Measurements from ENCODE around the gene SALL2.

The SALL2 gene

DNA sequence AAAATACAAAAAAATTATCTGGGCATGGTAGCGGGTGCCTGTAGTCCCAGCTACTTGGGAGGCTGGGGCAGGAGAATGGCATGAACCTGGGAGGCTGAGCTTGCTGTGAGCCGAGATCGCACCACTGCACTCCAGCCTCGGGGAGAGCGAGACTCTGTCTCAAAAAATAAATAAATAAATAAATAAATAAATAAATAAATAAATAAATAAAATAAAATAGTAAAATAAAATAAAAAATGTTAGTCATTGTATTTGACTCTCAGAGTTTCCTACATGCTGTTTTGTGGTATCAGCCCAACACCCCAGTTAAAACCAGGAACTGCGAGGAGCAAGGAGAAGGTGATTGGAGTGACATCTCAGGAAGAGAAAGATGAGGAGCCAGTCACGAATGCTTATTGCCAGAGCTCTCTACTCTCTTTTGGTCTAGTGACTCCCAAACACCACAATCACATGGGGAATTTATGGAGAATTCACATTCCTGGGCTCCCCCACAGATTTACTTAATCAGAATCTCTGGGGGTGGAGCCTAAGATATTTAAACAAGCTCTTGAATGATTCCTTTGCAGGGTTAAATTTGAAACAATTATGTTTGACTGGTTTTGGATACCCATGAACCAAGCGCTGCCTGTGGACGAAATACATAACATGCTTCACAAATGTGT, 15.4 kb upstream of the SALL2 start:
- no peak overlapping the region for H3K56ac ChIP-seq (ENCODE audit: low read length)
- no peak overlapping the region for H3K4me3 ChIP-seq (ENCODE audit: low read length)
- no CpG with 5 or more reads among the region's 9 CpGs for WGBS (ENCODE audit: extremely low coverage, insufficient coverage, low lambda C conversion rate)
- H4K8ac ChIP-seq (ENCODE audit: low read depth, low read length) = no peak overlapping the region
- no peak overlapping the region for H3K4me2 ChIP-seq (ENCODE audit: low read length)
- H2BK5ac ChIP-seq (ENCODE audit: low read length) = no peak overlapping the region
- H3K23ac ChIP-seq (ENCODE audit: low read length) = no peak overlapping the region
- H2BK120ac ChIP-seq (ENCODE audit: low read depth, low read length) = no peak overlapping the region
- H3K27ac ChIP-seq (ENCODE audit: low read depth, low read length) = no peak overlapping the region
- no peak overlapping the region for H3K4ac ChIP-seq (ENCODE audit: low read depth, low read length)
- H3K79me2 ChIP-seq (ENCODE audit: control insufficient read depth, insufficient read depth, low read length) = no peaks in the 10 kb centered on the region
- H3K79me1 ChIP-seq (ENCODE audit: low read length) = no peaks in the 10 kb centered on the region
- H3K4me1 ChIP-seq (ENCODE audit: control insufficient read depth, low read depth, low read length) = peaks cover 8% of the 10 kb centered on the region
- H3K36me3 ChIP-seq (ENCODE audit: control insufficient read depth, insufficient read depth, low read length) = no peaks in the 10 kb centered on the region
- no peaks in the 10 kb centered on the region for H3K27me3 ChIP-seq (ENCODE audit: insufficient read depth, low read length, poor library complexity)
- DNase-seq = peak; percentile 64
- no peak overlapping the region for H3K9ac ChIP-seq (ENCODE audit: low read length)
- H4K5ac ChIP-seq (ENCODE audit: low read length) = no peak overlapping the region
- H2AK5ac ChIP-seq (ENCODE audit: low read length) = no peak overlapping the region
- no peak overlapping the region for H2BK15ac ChIP-seq (replicated peaks; ENCODE audit: low read depth)
- H3K18ac ChIP-seq (ENCODE audit: low read length) = no peak overlapping the region

DNA sequence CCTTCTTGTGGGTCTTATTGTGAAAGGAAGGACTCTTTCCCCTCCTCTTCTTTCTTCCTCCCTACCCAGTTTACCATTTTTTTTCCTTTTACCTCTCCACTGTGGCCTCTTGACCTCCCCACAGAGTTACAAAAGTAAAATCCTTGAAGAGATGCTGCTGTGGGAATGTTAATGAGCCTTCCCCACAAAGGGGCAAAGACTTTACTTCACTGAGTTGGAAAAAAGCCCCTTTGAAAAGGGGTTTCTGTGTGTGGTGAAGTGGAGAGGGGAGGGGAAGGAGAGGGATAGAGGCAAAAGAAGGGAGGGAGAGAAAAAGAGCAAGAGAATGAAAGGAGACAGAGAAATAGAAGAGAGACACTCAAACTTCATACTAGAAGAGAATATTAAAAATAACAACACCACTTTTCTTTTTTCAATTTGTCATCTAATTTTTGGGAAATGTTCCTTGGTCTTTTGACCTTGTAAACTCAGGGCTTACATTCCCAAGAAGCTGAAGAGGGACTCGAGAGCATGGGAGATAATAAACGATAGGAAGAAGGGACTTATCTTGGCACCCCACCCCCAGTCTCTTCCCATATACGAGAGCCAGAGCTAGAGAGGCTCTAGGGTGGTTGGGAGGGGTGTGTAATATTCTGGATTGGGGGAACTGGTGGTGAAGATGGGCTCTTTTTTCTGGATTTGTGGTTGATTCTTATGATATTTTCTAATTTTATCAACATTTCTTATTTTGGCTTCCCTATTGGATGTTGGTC, 13.2 kb upstream of the SALL2 start:
- peak; percentile 66 for DNase-seq
- H4K5ac ChIP-seq (ENCODE audit: low read length) = no peak overlapping the region
- no peak overlapping the region for H3K9ac ChIP-seq (ENCODE audit: low read length)
- H2BK120ac ChIP-seq (ENCODE audit: low read depth, low read length) = no peak overlapping the region
- no peak overlapping the region for H2BK5ac ChIP-seq (ENCODE audit: low read length)
- H4K8ac ChIP-seq (ENCODE audit: low read depth, low read length) = peak overlapping the region; percentile 57
- peak overlapping the region; percentile 32 for H3K18ac ChIP-seq (ENCODE audit: low read length)
- peak overlapping the region; percentile 46 for H3K56ac ChIP-seq (ENCODE audit: low read length)
- H3K4me1 ChIP-seq (ENCODE audit: control insufficient read depth, low read depth, low read length) = peaks cover 14% of the 10 kb centered on the region
- H3K79me2 ChIP-seq (ENCODE audit: control insufficient read depth, insufficient read depth, low read length) = peaks cover 5% of the 10 kb centered on the region
- no peak overlapping the region for H3K23ac ChIP-seq (ENCODE audit: low read length)
- WGBS (ENCODE audit: extremely low coverage, insufficient coverage, low lambda C conversion rate) = no CpG with 5 or more reads among the region's 3 CpGs
- peak overlapping the region; percentile 31 for H3K27ac ChIP-seq (ENCODE audit: low read depth, low read length)
- H3K36me3 ChIP-seq (ENCODE audit: control insufficient read depth, insufficient read depth, low read length) = no peaks in the 10 kb centered on the region
- peak overlapping the region; percentile 75 for H2BK15ac ChIP-seq (replicated peaks; ENCODE audit: low read depth)
- no peaks in the 10 kb centered on the region for H3K79me1 ChIP-seq (ENCODE audit: low read length)
- H2AK5ac ChIP-seq (ENCODE audit: low read length) = no peak overlapping the region
- no peaks in the 10 kb centered on the region for H3K27me3 ChIP-seq (ENCODE audit: insufficient read depth, low read length, poor library complexity)
- no peak overlapping the region for H3K4me3 ChIP-seq (ENCODE audit: low read length)
- no peak overlapping the region for H3K4me2 ChIP-seq (ENCODE audit: low read length)
- H3K4ac ChIP-seq (ENCODE audit: low read depth, low read length) = peak overlapping the region; percentile 62

DNA sequence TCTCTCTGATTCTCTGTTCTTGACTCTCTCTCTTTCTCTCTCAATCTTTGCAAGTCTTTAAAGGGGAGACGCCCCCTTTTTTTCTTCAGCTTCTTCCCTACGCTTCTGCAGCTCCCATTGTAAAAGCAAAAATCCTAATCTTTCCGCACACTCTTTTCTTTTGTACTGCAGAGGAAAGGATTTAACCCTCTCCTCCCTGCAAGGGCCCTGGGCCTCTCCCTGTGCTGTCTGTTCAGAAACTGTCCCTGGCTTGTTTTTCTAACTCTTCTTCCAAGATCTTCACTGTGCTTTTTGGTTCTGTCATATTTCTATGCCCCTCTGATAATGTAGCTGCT, 10.9 kb upstream of the SALL2 start:
- Histone ChIP-seq H3K79me2 (ENCODE audit: control insufficient read depth, insufficient read depth, low read length) (peaks cover 11% of the 10 kb centered on the region), H3K4me2 (ENCODE audit: low read length) (peak overlapping the region; percentile 38), H3K56ac (ENCODE audit: low read length) (peak overlapping the region; percentile 87), H3K4me1 (ENCODE audit: control insufficient read depth, low read depth, low read length) (peaks cover 19% of the 10 kb centered on the region), H2BK15ac (replicated peaks; ENCODE audit: low read depth) (peak overlapping the region; percentile 39), H3K79me1 (ENCODE audit: low read length) (no peaks in the 10 kb centered on the region), H3K36me3 (ENCODE audit: control insufficient read depth, insufficient read depth, low read length) (no peaks in the 10 kb centered on the region), H3K27me3 (ENCODE audit: insufficient read depth, low read length, poor library complexity) (no peaks in the 10 kb centered on the region), H2BK120ac (ENCODE audit: low read depth, low read length) (no peak overlapping the region), H2BK5ac (ENCODE audit: low read length) (no peak overlapping the region), H4K5ac (ENCODE audit: low read length) (no peak overlapping the region), H3K4ac (ENCODE audit: low read depth, low read length) (no peak overlapping the region), H2AK5ac (ENCODE audit: low read length) (no peak overlapping the region), H3K23ac (ENCODE audit: low read length) (no peak overlapping the region), H3K9ac (ENCODE audit: low read length) (peak overlapping the region; percentile 66), H4K8ac (ENCODE audit: low read depth, low read length) (no peak overlapping the region), H3K4me3 (ENCODE audit: low read length) (peak overlapping the region; percentile 40), H3K18ac (ENCODE audit: low read length) (peak overlapping the region; percentile 93), H3K27ac (ENCODE audit: low read depth, low read length) (peak overlapping the region; percentile 95)
- WGBS (ENCODE audit: extremely low coverage, insufficient coverage, low lambda C conversion rate) = no CpG with 5 or more reads among the region's 3 CpGs
- no peak for DNase-seq

DNA sequence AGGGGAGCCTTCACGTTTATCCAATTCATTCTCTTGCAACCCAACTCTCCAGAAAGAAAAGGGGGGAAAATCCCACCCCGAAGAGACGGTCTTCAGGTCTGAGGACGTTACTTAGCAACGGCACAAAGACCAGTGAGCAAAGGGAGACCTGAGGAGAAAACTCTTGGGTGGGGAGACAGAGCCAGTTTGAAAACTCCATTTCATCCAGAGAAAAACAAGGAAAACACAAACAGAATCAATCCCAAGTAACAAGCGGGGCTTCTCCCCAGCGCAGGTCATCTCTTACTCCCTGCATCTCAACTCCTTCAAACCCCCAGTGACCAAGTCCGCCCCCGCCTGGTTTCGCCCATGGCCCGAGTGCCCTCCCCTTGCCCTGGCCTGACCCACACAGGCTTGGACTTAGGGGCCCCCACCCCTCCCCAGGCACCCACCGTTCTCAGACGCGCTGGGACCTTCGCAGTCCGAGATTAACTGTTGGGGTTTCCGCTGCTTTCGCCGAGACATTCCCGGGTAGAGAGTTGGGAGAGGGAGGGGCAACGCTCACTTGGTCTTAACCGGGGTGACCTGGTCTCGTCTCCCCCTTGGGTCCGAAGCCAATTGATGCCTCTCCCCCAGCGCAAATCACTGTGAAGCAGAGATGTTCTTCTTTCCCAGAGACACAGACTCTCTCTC, 10.4 kb upstream of the SALL2 start:
- no CpG with 5 or more reads among the region's 25 CpGs for WGBS (ENCODE audit: extremely low coverage, insufficient coverage, low lambda C conversion rate)
- Histone ChIP-seq H2BK5ac (ENCODE audit: low read length) (peak overlapping the region; percentile 31), H3K4ac (ENCODE audit: low read depth, low read length) (peak overlapping the region; percentile 87), H2BK120ac (ENCODE audit: low read depth, low read length) (peak overlapping the region; percentile 48), H3K4me1 (ENCODE audit: control insufficient read depth, low read depth, low read length) (peaks cover 19% of the 10 kb centered on the region), H3K36me3 (ENCODE audit: control insufficient read depth, insufficient read depth, low read length) (no peaks in the 10 kb centered on the region), H3K18ac (ENCODE audit: low read length) (peak overlapping the region; percentile 93), H4K5ac (ENCODE audit: low read length) (no peak overlapping the region), H3K27me3 (ENCODE audit: insufficient read depth, low read length, poor library complexity) (no peaks in the 10 kb centered on the region), H3K56ac (ENCODE audit: low read length) (peak overlapping the region; percentile 87), H3K27ac (ENCODE audit: low read depth, low read length) (peak overlapping the region; percentile 95), H3K4me3 (ENCODE audit: low read length) (peak overlapping the region; percentile 40), H3K23ac (ENCODE audit: low read length) (no peak overlapping the region), H2BK15ac (replicated peaks; ENCODE audit: low read depth) (peak overlapping the region; percentile 93), H3K79me2 (ENCODE audit: control insufficient read depth, insufficient read depth, low read length) (peaks cover 11% of the 10 kb centered on the region), H2AK5ac (ENCODE audit: low read length) (no peak overlapping the region), H3K9ac (ENCODE audit: low read length) (peak overlapping the region; percentile 66), H3K4me2 (ENCODE audit: low read length) (peak overlapping the region; percentile 38), H4K8ac (ENCODE audit: low read depth, low read length) (no peak overlapping the region), H3K79me1 (ENCODE audit: low read length) (no peaks in the 10 kb centered on the region)
- peak; percentile 64 for DNase-seq

DNA sequence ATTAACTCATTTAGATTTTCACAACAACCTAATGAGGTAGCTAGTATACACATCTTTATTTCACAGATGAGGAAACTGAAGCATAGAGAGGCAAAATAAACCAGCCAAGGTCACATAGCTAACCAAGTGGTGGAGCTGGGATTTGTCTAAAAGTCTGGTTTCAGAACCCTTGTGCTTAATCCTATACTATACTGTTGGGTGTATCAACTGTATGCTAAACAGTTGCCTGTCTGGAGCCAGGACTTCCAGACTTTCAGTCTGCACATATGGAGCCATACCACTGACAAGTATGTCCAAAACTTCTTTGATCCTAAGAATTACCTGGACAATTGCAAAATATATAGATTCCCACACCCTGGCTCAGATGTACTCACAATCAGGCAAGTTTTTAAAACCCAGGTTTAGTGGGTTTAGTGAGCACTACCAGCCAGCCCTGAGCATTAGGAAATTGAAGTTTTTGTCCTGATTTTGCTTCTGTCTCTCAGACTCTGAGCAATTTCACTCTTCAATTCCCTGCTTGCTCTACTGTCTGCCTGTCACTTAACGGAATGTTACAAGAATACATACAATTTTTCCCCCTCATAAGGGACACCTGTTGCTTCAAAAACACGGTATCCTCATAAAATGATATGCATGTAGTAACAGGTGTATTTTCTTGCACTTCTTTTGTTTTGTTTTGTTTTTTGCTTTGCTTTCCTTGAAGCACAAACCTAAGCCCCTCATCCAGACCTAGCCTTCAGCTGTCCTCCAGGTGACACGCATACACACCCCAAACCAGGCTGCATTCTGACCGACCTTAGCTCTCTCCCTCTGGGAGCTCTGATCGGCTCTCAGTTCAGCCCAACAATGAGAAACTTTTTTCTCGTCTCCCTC, 9.6 kb upstream of the SALL2 start:
- Histone ChIP-seq H2BK5ac (ENCODE audit: low read length) (peak overlapping the region; percentile 65), H3K27me3 (ENCODE audit: insufficient read depth, low read length, poor library complexity) (no peaks in the 10 kb centered on the region), H3K36me3 (ENCODE audit: control insufficient read depth, insufficient read depth, low read length) (no peaks in the 10 kb centered on the region), H3K23ac (ENCODE audit: low read length) (no peak overlapping the region), H3K79me2 (ENCODE audit: control insufficient read depth, insufficient read depth, low read length) (peaks cover 11% of the 10 kb centered on the region), H2BK15ac (replicated peaks; ENCODE audit: low read depth) (peak overlapping the region; percentile 93), H3K27ac (ENCODE audit: low read depth, low read length) (peak overlapping the region; percentile 95), H3K4me2 (ENCODE audit: low read length) (peak overlapping the region; percentile 38), H2BK120ac (ENCODE audit: low read depth, low read length) (peak overlapping the region; percentile 48), H3K4ac (ENCODE audit: low read depth, low read length) (peak overlapping the region; percentile 67), H2AK5ac (ENCODE audit: low read length) (peak overlapping the region; percentile 60), H3K4me3 (ENCODE audit: low read length) (peak overlapping the region; percentile 40), H4K8ac (ENCODE audit: low read depth, low read length) (no peak overlapping the region), H3K4me1 (ENCODE audit: control insufficient read depth, low read depth, low read length) (peaks cover 19% of the 10 kb centered on the region), H4K5ac (ENCODE audit: low read length) (peak overlapping the region; percentile 26), H3K9ac (ENCODE audit: low read length) (peak overlapping the region; percentile 66), H3K56ac (ENCODE audit: low read length) (peak overlapping the region; percentile 87), H3K18ac (ENCODE audit: low read length) (peak overlapping the region; percentile 94), H3K79me1 (ENCODE audit: low read length) (no peaks in the 10 kb centered on the region)
- no CpG with 5 or more reads among the region's 6 CpGs for WGBS (ENCODE audit: extremely low coverage, insufficient coverage, low lambda C conversion rate)
- no peak for DNase-seq
